Large intestine (tissue), 3 donors: ENCODE data around the gene MAP6. TPM values are rescaled to one million over a fixed set of nuclear protein-coding genes. Genes with fewer than 3 reads are reported as not detected.

Source experiments
- DNase-seq, 2 donors: peaks; one replicate each; pipeline versions ENCODE4 v3.0.0 to v3.0.0-alpha.2; 2013
- H3K27ac ChIP-seq: one replicate; pipeline ENCODE4 v1.5.1; 2013; ENCODE audit warnings: low read length
- H3K27me3 ChIP-seq: 2 replicates; pipeline ENCODE4 v1.6.1; 2013; ENCODE audit warnings: low read length; ENCODE audit not compliant: control insufficient read depth, insufficient read depth
- H3K36me3 ChIP-seq: 2 replicates; pipeline ENCODE4 v1.6.1; 2013; ENCODE audit warnings: low read length; ENCODE audit not compliant: control insufficient read depth, insufficient read depth
- H3K4me1 ChIP-seq: one replicate; pipeline ENCODE4 v1.6.1; 2013; ENCODE audit warnings: low read length; ENCODE audit not compliant: control insufficient read depth, insufficient read depth
- H3K4me3 ChIP-seq: one replicate; pipeline ENCODE4 v1.5.1; 2013; ENCODE audit warnings: low read length
- H3K9me3 ChIP-seq: one replicate; pipeline ENCODE4 v1.6.1; 2013; ENCODE audit warnings: mild to moderate bottlenecking, low read depth, low read length, moderate library complexity; ENCODE audit not compliant: control insufficient read depth
- WGBS: methylation state at CpG from one replicate; pipeline ENCODE4 v1.1.5; 2013; ENCODE audit warnings: low lambda C conversion rate; ENCODE audit not compliant: insufficient coverage; 5-methylcytosine and 5-hydroxymethylcytosine counted together
- polyA plus RNA-seq: library from polyadenylated mRNA; unstranded; fragments of 120-200 nt; gene quantifications from one replicate; pipeline ENCODE4 v1.2.1, GENCODE V29; 2013

Gene MAP6
- polyA plus RNA-seq, 1 donor, result 20.1 TPM

DNA sequence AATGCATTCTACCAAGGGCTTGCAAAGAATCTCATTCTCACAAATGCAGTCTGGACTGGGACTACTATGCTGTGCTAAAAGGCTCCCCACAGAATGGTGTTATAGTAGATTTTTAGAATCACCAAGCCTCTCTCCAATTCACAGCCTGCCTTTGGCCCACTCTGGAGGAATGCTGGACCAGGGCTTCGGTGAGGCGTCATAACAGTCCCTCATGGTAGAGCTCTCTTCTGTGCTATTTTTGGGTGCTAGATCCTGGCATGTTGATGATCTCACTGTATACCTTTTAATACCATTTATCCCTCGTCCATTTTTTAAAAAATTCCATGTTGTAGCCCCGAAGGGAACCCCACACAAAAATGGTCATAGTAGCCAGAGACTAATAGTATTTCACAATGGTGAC lies 17.6 kb downstream of the MAP6 start:
- H3K9me3 ChIP-seq, result no peaks in the 10 kb centered on the region
- H3K4me1 ChIP-seq, result no peaks in the 10 kb centered on the region
- no peak for DNase-seq
- no CpG with 5 or more reads among the region's 4 CpGs for WGBS
- no peak overlapping the region for H3K27ac ChIP-seq
- no peaks in the 10 kb centered on the region for H3K36me3 ChIP-seq
- H3K27me3 ChIP-seq, result no peaks in the 10 kb centered on the region
- H3K4me3 ChIP-seq, result no peak overlapping the region

DNA sequence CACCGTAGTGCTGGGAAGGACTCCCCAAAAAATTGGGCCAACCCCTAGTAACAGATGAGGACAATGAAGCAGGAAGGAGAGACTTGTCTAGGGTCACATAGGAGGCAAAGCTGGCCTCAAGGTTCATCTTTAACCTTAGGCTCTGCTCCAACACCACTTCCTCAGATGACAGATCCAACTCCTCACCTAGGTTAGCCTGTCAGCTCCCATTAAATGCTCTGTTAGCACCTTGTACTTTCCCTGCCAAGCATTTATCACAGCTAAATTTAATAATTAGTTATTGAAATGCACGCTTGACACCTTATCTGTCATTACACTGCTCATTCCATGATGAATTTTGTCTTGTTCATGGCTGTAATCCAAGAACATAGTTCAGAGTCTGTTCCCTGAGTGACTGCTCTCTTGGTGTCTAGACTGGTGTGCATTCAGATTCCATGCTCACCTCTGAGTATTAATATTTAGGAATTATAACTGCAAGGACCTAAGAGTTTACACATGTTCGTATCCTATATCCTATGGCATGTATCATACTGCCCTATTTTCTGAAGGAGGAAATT lies 18.6 kb downstream of the MAP6 start:
- WGBS, result 75% methylated on average over 1 of the region's 3 CpGs
- H3K27ac ChIP-seq, result no peak overlapping the region

DNA sequence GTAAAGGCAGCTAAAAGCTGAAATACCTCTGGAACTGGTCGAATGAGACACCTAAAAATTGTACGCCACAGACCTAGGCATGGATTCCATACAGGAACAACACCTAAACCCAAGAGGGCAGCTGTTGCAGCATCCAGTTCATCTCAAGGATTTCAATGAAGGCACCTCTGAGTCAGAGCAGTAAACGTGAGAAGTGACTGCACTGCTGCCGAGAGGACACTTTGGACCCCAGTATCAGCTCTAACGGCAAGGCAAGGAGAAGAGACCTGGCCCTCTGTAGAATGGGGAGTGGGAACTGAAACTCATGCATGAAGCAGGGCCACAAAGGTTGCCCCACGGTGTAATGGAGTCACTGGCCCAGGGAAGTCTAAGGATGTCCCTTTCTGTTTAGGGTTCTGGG lies 23.9 kb downstream of the MAP6 start:
- no peaks in the 10 kb centered on the region for H3K9me3 ChIP-seq
- peak; percentile 58 to 77 for DNase-seq
- no peak overlapping the region for H3K4me3 ChIP-seq
- H3K4me1 ChIP-seq, result no peaks in the 10 kb centered on the region
- H3K27me3 ChIP-seq, result no peaks in the 10 kb centered on the region
- no peaks in the 10 kb centered on the region for H3K36me3 ChIP-seq
- no peak overlapping the region for H3K27ac ChIP-seq
- no CpG with 5 or more reads among the region's 6 CpGs for WGBS

More for the DNA sequence above, 18.6 kb downstream of the MAP6 start:
- H3K4me1 ChIP-seq, result no peaks in the 10 kb centered on the region
- H3K9me3 ChIP-seq, result no peaks in the 10 kb centered on the region
- H3K27me3 ChIP-seq, result no peaks in the 10 kb centered on the region
- H3K4me3 ChIP-seq, result no peak overlapping the region
- no peak for DNase-seq
- H3K36me3 ChIP-seq, result no peaks in the 10 kb centered on the region

DNA sequence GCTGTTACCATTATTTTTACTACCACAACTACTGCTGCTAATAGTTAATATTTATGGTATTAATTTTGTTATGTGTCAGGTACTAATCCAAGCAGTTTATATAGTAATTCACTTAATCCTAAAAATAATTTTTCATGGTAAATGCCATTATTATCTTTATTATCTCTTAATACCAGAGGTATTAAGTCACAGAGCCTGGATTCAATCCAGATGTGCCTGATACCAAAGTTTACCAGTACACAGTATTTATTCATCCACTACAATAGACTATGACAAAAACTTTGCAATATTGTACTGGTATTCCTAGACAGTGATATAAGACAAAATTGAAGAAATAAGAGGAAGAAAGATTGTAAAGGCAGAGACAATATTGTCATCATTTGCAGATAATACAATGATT lies 24.5 kb downstream of the MAP6 start:
- no peaks in the 10 kb centered on the region for H3K9me3 ChIP-seq
- H3K27ac ChIP-seq, result no peak overlapping the region
- H3K4me1 ChIP-seq, result peaks cover 4% of the 10 kb centered on the region
- H3K27me3 ChIP-seq, result no peaks in the 10 kb centered on the region
- H3K36me3 ChIP-seq, result no peaks in the 10 kb centered on the region
- DNase-seq, result no peak
- H3K4me3 ChIP-seq, result no peak overlapping the region

DNA sequence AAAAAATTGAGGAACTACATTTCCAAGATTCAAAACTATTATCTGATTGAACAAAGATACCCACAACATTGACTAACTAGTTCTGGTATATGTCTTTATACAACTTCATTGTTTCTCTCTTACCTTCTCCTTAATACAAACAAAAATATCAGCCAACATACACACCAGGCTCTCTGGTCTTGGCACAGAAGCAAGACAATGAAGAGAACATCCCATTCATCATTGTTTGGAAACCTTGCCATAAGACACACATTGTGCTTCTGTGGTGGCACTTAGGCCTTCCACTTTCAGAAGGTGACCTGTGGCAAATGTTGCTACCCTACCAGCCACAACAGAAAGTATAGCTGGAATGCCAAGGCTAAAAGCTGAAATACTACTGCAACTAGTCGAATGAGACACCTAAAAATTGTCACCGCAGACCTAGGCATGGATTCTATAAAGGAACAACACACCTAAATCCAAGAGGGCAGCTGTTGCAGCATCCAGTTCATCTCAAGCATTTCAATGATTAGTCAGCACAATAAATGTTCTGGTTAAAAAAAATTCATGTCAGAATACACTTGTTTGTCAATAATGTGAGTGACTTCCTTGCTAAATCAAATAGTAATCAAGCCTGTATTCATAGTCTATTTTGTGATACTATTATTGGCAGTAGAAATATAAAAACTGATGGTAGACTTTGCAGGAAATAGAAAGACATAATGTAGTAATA lies 26.3 kb downstream of the MAP6 start:
- H3K36me3 ChIP-seq, result no peaks in the 10 kb centered on the region
- no CpG with 5 or more reads among the region's 2 CpGs for WGBS
- H3K4me3 ChIP-seq, result no peak overlapping the region
- peaks cover 4% of the 10 kb centered on the region for H3K4me1 ChIP-seq
- H3K27me3 ChIP-seq, result no peaks in the 10 kb centered on the region
- no peak for DNase-seq
- no peak overlapping the region for H3K27ac ChIP-seq
- no peaks in the 10 kb centered on the region for H3K9me3 ChIP-seq

DNA sequence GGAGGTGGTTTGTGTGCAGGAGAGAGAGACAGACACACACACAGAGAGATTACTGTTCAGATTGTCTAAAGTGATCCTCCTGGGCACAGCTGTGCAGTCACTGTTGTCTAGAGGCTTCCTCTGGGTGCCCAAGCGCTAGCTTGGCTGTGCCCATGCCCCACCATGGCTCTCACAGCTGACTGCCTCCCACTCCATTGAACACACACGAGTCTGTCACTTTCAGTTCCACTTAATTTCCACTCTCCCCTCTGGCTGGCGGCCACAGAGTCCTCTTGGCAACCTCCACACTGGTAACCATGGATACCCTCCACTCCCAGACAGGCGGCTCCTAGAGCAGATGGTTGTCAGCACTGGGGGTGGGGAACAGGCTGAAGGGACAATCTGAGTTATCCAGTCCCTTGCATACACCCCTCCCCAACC lies 29.1 kb downstream of the MAP6 start:
- H3K27me3 ChIP-seq, result no peaks in the 10 kb centered on the region
- no CpG with 5 or more reads among the region's 4 CpGs for WGBS
- H3K4me3 ChIP-seq, result no peak overlapping the region
- H3K36me3 ChIP-seq, result no peaks in the 10 kb centered on the region
- no peak overlapping the region for H3K27ac ChIP-seq
- H3K4me1 ChIP-seq, result peaks cover 18% of the 10 kb centered on the region
- no peaks in the 10 kb centered on the region for H3K9me3 ChIP-seq
- DNase-seq, result peak; percentile 54 to 75

DNA sequence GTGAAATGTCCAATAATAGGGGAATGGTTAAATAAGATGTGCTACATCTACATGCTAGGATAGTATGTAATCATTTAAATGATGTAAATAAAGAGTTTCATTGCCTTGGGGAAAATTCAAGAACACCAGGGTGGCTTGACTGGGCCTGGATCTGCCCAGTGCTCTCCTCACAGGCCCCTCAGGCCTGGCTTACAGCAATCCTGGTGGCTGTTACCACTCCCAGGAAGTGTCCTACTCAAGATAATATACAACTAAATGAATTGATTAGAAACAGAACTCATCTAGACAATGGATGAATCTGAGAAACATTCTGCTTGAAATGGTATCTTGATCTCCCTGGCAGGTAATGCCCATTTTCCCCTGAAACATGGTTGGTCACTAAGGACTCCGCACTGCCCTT lies 30.8 kb downstream of the MAP6 start:
- H3K36me3 ChIP-seq, result no peaks in the 10 kb centered on the region
- H3K27ac ChIP-seq, result no peak overlapping the region
- peaks cover 33% of the 10 kb centered on the region for H3K4me1 ChIP-seq
- no peaks in the 10 kb centered on the region for H3K9me3 ChIP-seq
- DNase-seq, result no peak
- no peak overlapping the region for H3K4me3 ChIP-seq
- no CpG with 5 or more reads among the region's 1 CpG for WGBS
- no peaks in the 10 kb centered on the region for H3K27me3 ChIP-seq

DNA sequence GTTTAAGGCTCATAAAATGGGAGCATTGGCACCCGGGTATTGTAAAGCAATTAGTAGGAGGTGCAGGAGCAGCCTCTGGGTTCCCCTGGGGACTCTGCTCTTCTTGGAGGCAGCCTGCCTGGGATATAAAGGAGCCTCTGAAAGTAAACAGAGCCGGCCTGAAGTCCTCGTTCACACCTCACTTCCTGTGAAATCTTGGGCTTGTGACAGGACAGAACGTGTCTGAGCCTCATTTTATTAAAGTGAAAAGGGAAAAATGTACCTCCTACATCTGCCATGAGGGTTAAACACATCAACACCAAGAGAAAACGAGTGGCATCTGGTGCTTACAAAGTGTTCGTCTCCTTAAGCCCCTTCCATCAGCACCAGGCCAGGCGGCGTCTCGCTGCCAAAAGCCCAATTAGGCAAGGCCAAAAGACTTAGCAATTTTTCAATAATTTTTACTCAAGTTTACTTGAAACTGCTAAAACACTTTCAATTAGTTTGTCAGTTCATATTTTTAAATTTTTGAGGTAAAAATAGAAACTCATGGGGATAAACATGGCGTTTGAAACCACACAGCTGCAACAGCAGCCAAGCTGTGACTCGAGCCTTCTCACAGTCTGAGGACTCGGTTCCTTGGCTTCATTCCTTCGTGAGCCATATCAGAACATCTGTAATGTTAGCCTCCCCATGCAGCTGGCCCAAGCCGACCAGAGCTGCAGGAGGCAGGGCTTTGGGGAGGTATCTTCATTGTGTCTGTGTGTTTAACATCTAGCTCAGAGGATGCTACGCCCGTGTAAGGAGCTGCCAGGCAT lies 33.6 kb downstream of the MAP6 start:
- Histone ChIP-seq H3K36me3 (no peaks in the 10 kb centered on the region), H3K9me3 (no peaks in the 10 kb centered on the region), H3K4me1 (peaks cover 36% of the 10 kb centered on the region), H3K27ac (peak overlapping the region; percentile 63), H3K4me3 (no peak overlapping the region), H3K27me3 (no peaks in the 10 kb centered on the region)
- 100% methylated on average over 2 of the region's 16 CpGs for WGBS
- DNase-seq, result peak; percentile 69 to 87

DNA sequence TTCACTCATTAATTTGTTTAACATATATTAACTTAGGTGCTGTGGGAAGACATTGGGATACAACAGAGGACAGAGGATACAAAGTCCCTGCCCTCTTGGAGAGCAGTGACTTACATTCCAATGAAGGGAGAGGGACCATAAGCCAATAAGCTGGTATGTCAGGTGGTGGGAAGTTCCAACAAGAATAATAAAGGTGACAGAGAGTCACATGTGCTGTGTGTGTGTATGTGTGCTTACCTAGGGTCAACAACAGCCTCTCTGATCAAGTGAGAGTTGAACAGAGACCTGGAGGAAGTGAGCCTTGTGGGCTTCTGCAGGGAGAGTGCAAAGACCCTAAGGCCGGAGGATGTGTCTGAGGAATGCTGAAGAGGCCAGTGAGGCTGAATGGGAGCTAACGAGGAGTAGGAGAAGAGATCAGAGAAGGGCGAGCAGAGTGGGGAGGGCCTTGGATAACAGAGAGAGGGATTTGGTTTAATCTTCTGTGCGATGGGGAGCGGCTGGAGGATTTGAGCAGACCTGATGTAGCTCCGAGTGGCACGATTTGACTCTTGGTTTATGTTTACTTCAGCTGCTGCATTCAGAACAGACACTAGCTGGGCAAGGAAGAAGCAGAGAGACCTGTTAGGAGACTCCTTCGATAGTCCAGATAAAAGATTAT lies 35.3 kb downstream of the MAP6 start:
- H3K27me3 ChIP-seq, result no peaks in the 10 kb centered on the region

DNA sequence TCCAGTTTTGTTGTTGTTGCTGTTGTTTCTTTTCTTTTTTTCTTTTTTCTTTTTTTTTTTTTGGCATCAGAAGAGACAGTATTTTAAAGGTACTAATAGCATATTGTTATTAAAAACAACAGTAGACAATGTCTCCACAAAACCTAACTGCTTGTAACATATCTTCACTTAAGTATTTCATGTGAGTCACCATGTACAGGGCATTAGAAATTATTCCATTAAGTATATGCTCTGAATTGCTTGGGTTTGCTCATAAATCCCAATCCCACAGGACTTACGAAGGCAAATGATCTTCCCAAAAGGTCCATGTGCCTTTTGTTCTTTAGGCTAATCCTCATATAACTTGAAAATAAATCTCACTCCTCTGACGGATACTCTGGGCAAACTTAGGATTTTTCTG lies 35.9 kb downstream of the MAP6 start:
- Histone ChIP-seq H3K4me1 (peaks cover 32% of the 10 kb centered on the region), H3K9me3 (no peaks in the 10 kb centered on the region), H3K27me3 (no peaks in the 10 kb centered on the region), H3K27ac (peak overlapping the region; percentile 35), H3K36me3 (no peaks in the 10 kb centered on the region), H3K4me3 (no peak overlapping the region)
- WGBS, result 80% methylated on average over 1 of the region's 2 CpGs
- no peak for DNase-seq

More for the DNA sequence above, 35.3 kb downstream of the MAP6 start:
- no peaks in the 10 kb centered on the region for H3K36me3 ChIP-seq
- 80% methylated on average over 1 of the region's 8 CpGs for WGBS
- H3K4me1 ChIP-seq, result peaks cover 32% of the 10 kb centered on the region
- peak overlapping the region; percentile 35 for H3K27ac ChIP-seq
- H3K9me3 ChIP-seq, result no peaks in the 10 kb centered on the region
- peak; percentile 88 to 93 for DNase-seq
- no peak overlapping the region for H3K4me3 ChIP-seq
